ENCODE results near the gene FBLN1. TPM values are rescaled to one million over a fixed set of nuclear protein-coding genes. Genes with fewer than 3 reads are reported as not detected.

Gene FBLN1
- total and polyA plus RNA-seq, 9 of the 15 experiments (the other 6 are each of a cell fraction or from before 2014, with no cell fraction given): 0.66 TPM; not detected in 8

GRCh38 chr22:45638834-45639746 lies 136.4 kb downstream of the FBLN1 start (continued):
- TF ChIP-seq ELF2 (CRISPR knock-in tag; IDR thresholded peaks at IDR 0.05) (no peak), CREB3 (tag; conservative IDR thresholded peaks at IDR 0.05; ENCODE audit: low read depth) (no peak), ZNF507 (tag; conservative IDR thresholded peaks at IDR 0.05) (no peak), TBL1XR1 (IDR thresholded peaks at IDR 0.05; ENCODE audit: low read length in 2 of 2) (no peak), TEAD1 (CRISPR knock-in tag; IDR thresholded peaks at IDR 0.05) (no peak), SAFB (IDR thresholded peaks at IDR 0.05; ENCODE audit: borderline replicate concordance, low read depth, low read length) (no peak), ZNF316 (IDR thresholded peaks at IDR 0.05) (peak; percentile 95), NEUROD1 (IDR thresholded peaks at IDR 0.05; ENCODE audit: borderline replicate concordance, low read depth, low read length, partially characterized antibody) (no peak), POLR2B (IDR thresholded peaks at IDR 0.05; ENCODE audit: low read depth, partially characterized antibody) (no peak), CSDE1 (IDR thresholded peaks at IDR 0.05) (no peak), ZNF121 (CRISPR knock-in tag; conservative IDR thresholded peaks at IDR 0.05) (no peak), MAFK (IDR thresholded peaks at IDR 0.05; ENCODE audit: low read length) (peak; percentile 81; the same call in 1 of the 2 replicates), IRF2 (CRISPR knock-in tag; IDR thresholded peaks at IDR 0.05) (no peak)
- TF ChIP-seq, protein P1, sequence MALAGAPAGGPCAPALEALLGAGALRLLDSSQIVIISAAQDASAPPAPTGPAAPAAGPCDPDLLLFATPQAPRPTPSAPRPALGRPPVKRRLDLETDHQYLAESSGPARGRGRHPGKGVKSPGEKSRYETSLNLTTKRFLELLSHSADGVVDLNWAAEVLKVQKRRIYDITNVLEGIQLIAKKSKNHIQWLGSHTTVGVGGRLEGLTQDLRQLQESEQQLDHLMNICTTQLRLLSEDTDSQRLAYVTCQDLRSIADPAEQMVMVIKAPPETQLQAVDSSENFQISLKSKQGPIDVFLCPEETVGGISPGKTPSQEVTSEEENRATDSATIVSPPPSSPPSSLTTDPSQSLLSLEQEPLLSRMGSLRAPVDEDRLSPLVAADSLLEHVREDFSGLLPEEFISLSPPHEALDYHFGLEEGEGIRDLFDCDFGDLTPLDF (CRISPR knock-in tag; IDR thresholded peaks at IDR 0.05): no peak
- TF ChIP-seq, protein P2, sequence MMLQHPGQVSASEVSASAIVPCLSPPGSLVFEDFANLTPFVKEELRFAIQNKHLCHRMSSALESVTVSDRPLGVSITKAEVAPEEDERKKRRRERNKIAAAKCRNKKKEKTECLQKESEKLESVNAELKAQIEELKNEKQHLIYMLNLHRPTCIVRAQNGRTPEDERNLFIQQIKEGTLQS (IDR thresholded peaks at IDR 0.05): peak; percentile 66
- TF ChIP-seq, protein P2 (CRISPR knock-in tag; conservative IDR thresholded peaks at IDR 0.05): no peak
- TF ChIP-seq, protein P3, sequence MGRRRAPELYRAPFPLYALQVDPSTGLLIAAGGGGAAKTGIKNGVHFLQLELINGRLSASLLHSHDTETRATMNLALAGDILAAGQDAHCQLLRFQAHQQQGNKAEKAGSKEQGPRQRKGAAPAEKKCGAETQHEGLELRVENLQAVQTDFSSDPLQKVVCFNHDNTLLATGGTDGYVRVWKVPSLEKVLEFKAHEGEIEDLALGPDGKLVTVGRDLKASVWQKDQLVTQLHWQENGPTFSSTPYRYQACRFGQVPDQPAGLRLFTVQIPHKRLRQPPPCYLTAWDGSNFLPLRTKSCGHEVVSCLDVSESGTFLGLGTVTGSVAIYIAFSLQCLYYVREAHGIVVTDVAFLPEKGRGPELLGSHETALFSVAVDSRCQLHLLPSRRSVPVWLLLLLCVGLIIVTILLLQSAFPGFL (CRISPR knock-in tag; IDR thresholded peaks at IDR 0.05): no peak
- TF ChIP-seq, protein P4, sequence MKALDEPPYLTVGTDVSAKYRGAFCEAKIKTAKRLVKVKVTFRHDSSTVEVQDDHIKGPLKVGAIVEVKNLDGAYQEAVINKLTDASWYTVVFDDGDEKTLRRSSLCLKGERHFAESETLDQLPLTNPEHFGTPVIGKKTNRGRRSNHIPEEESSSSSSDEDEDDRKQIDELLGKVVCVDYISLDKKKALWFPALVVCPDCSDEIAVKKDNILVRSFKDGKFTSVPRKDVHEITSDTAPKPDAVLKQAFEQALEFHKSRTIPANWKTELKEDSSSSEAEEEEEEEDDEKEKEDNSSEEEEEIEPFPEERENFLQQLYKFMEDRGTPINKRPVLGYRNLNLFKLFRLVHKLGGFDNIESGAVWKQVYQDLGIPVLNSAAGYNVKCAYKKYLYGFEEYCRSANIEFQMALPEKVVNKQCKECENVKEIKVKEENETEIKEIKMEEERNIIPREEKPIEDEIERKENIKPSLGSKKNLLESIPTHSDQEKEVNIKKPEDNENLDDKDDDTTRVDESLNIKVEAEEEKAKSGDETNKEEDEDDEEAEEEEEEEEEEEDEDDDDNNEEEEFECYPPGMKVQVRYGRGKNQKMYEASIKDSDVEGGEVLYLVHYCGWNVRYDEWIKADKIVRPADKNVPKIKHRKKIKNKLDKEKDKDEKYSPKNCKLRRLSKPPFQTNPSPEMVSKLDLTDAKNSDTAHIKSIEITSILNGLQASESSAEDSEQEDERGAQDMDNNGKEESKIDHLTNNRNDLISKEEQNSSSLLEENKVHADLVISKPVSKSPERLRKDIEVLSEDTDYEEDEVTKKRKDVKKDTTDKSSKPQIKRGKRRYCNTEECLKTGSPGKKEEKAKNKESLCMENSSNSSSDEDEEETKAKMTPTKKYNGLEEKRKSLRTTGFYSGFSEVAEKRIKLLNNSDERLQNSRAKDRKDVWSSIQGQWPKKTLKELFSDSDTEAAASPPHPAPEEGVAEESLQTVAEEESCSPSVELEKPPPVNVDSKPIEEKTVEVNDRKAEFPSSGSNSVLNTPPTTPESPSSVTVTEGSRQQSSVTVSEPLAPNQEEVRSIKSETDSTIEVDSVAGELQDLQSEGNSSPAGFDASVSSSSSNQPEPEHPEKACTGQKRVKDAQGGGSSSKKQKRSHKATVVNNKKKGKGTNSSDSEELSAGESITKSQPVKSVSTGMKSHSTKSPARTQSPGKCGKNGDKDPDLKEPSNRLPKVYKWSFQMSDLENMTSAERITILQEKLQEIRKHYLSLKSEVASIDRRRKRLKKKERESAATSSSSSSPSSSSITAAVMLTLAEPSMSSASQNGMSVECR (CRISPR knock-in tag; IDR thresholded peaks at IDR 0.05): no peak

Measured in K562 (cell line).